SK-N-MC (cell line): Measurements from ENCODE around the gene C1QTNF4.

Experiments
- DNase-seq: peaks from one replicate; pipeline ENCODE4 v3.0.0-alpha.2; 2011; ENCODE audit warnings: low read depth, low spot score
- H3K27ac ChIP-seq: fragments of 200-600 bp; sonication (generic); 2 replicates; pipeline ENCODE4 v1.5.1; 2016; ENCODE audit warnings: mixed run types
- H3K36me3 ChIP-seq: fragments of 200-600 bp; sonication (generic); 2 replicates; pipeline ENCODE4 v1.6.1; 2017; ENCODE audit warnings: antibody characterized with exemption, low read length, mixed read lengths; ENCODE audit not compliant: insufficient read depth
- H3K4me3 ChIP-seq: fragments of 200-600 bp; sonication (generic); 2 replicates; pipeline ENCODE4 v1.5.1; 2016
- H3K9ac ChIP-seq: fragments of 200-600 bp; sonication (generic); 2 replicates; pipeline ENCODE4 v1.8.0; 2017; ENCODE audit warnings: mixed run types, mixed read lengths; ENCODE audit not compliant: insufficient read length
- H3K9me3 ChIP-seq: fragments of 200-600 bp; sonication (generic); 2 replicates; pipeline ENCODE4 v1.6.1; 2017; ENCODE audit warnings: low read depth, mild to moderate bottlenecking, antibody characterized with exemption, low read length, moderate library complexity, mixed read lengths
- EZH2 ChIP-seq: fragments of 200-600 bp; sonication (generic); IDR thresholded peaks from one replicate; pipeline ENCODE4 v1.6.1; 2017; ENCODE audit warnings: antibody characterized with exemption
- FOXP2 ChIP-seq: optimal IDR thresholded peaks from 2 replicates; pipeline ENCODE3; 2011; ENCODE audit warnings: mild to moderate bottlenecking, moderate library complexity; ENCODE audit not compliant: insufficient read depth; ENCODE audit errors: extremely low read length, control extremely low read depth
- POLR2AphosphoS5 ChIP-seq: IDR thresholded peaks from 2 replicates; pipeline ENCODE4 v1.6.1; 2012; ENCODE audit warnings: mild to moderate bottlenecking, low read depth, low read length, borderline replicate concordance

The C1QTNF4 gene

DNA sequence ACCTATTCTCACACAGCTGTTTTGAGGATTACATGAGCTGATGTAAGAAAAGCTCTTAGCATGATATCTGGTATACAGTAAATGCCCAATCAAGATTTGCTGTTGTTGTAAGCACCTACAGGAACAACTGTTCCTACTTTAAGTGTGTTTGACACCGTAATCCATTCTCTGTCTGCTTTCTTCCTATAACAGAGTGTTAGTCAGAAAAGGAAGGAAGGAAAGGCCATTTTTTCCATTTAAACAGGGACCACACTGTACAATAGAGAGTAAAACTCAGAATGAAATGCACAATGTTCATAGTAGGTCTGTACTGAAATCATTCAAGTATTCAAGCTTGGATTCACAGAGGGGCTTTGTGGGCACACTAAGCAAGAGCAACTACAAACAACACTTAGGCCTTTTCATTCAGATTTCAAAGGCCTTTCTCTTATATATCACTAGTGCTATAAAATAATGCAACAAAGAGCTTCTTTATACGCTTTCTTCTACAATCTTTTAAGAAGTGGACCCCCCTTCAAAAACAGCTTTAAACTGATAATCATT lies 26.7 kb upstream of the C1QTNF4 start:
- no peak for TF ChIP-seq EZH2
- TF ChIP-seq FOXP2 = no peak
- no peak for TF ChIP-seq POLR2AphosphoS5
- Histone ChIP-seq H3K9me3 (no peaks in the 10 kb centered on the region), H3K4me3 (no peak overlapping the region), H3K36me3 (peaks cover 64% of the 10 kb centered on the region), H3K27ac (no peak overlapping the region), H3K9ac (no peak overlapping the region)
- no peak for DNase-seq

DNA sequence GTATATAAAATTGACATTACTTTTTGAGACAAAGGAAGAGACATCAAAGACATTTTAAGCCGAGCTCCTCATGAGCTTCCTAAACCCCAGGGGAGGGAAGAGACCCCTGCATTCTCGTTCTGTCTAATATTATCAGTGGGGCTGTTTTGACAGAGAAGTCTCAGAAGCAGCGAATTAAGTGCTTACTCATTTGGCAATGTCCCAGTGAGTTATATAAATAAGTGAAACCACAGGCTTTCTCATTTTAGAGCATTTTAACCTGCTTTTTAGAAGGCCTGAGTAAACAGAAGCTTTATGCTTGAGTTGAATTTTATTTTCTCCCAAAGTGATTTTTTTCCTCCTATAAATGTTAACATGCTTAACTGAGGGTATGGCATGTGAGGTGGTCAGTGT lies 23.2 kb upstream of the C1QTNF4 start:
- Histone ChIP-seq H3K9me3 (no peaks in the 10 kb centered on the region), H3K4me3 (no peak overlapping the region), H3K9ac (no peak overlapping the region), H3K27ac (peak overlapping the region; percentile 19; the same call in 1 of the 2 replicates), H3K36me3 (peaks cover 44% of the 10 kb centered on the region)
- no peak for DNase-seq
- TF ChIP-seq POLR2AphosphoS5 = no peak
- TF ChIP-seq FOXP2 = no peak
- TF ChIP-seq EZH2 = no peak

DNA sequence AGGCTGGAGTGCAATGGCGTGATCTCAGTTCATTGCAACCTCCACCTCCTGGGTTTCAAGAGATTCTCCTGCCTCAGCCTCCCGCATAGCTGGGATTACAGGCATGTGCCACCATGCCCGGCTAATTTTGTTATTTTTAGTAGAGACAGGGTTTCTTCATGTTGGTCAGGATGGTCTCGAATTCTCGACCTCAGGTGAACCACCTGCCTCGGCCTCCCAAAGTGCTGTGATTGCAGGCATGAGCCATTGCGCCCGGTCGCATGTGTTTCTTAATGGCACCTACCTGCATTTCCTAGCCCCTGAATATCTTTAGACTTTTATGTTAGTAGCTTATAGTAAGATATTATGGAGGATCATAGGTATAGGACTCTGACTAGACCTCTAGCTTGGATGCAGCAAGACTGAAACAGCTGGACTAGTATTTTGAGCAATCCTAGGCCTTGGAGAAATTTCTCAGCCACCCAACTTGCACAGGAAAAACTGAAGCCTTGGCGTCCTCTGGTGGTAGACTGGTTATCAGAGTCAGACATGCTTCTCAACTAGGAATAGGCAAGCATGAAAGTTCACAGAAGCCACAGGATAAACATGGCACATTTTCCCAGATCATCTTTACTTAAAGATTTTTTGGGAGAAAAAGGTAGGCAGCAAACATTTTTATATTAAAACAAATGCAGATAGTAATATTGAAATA lies 22.7 kb upstream of the C1QTNF4 start:
- Histone ChIP-seq H3K9me3 (no peaks in the 10 kb centered on the region), H3K27ac (no peak overlapping the region), H3K36me3 (peaks cover 39% of the 10 kb centered on the region), H3K4me3 (no peak overlapping the region), H3K9ac (no peak overlapping the region)
- DNase-seq = no peak
- TF ChIP-seq POLR2AphosphoS5 (no peak), FOXP2 (no peak), EZH2 (no peak)

DNA sequence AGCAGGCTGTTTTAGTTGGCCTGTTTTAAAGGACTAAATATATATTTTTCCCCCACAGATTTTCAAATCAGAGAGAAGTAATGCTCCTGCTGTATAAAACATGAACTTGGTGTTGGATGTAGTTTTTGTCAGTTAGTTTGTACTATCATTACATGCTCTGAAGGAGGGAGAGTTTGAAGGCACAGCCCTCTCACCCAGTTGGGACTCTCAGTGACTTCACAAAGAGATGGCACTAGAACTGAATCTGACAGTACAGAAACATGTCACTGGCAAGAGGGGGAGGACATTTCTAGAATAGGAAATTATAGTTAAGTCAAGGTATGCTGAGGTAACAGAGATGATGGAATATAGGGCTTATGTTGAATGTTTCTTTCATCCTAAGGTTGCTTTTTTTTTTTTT lies 21.0 kb upstream of the C1QTNF4 start:
- peaks cover 25% of the 10 kb centered on the region for H3K36me3 ChIP-seq
- H3K9ac ChIP-seq = no peak overlapping the region
- no peak overlapping the region for H3K4me3 ChIP-seq
- TF ChIP-seq FOXP2 (no peak), POLR2AphosphoS5 (no peak), EZH2 (no peak)
- no peaks in the 10 kb centered on the region for H3K9me3 ChIP-seq
- DNase-seq = no peak
- H3K27ac ChIP-seq = no peak overlapping the region

DNA sequence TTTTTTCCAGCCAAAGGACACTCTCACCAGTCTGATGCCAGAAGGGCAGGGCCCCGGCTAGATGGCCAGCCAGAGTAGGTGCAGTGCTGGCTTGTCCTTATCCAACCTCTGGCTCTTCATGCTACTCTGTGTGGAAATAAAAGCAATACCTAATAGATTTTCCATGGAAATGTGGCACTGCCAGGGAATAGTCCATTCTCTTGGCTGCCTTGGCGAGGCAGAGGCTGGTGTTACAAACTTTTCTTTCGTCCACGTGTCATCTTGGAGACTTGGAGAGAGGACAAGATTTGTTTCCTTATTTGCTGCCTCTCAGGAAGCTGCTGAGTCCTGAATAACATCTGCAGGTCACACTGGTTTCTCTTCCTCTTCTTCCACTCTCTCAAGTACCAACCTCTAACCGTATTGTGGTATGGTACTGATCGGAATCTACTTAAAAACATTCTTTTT lies 17.2 kb upstream of the C1QTNF4 start:
- Histone ChIP-seq H3K36me3 (no peaks in the 10 kb centered on the region; the same call in 1 of the 2 replicates), H3K4me3 (no peak overlapping the region), H3K27ac (no peak overlapping the region), H3K9me3 (no peaks in the 10 kb centered on the region), H3K9ac (no peak overlapping the region)
- DNase-seq = no peak
- no peak for TF ChIP-seq EZH2
- no peak for TF ChIP-seq FOXP2
- TF ChIP-seq POLR2AphosphoS5 = no peak

DNA sequence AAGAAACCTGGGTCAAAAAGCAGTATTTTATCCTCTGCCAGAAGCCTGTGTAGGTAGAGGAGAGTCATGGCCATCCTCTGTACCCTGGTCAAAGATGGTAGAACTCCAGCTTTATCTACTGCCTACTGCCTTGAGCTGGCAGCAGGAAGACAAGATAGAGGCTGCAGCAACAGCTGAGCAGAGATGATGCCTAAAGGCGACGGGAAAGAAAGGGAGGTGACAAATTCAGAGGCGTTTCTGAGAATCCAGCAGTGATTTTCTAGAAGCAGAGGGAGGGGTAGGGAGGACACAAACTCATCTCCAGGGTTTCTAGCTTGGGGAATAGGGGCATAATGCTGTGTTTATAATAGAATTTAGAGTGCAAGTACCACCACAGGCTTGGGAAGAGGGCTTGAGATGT lies 15.5 kb upstream of the C1QTNF4 start:
- TF ChIP-seq EZH2 (no peak), POLR2AphosphoS5 (no peak), FOXP2 (no peak)
- no peaks in the 10 kb centered on the region for H3K36me3 ChIP-seq
- H3K27ac ChIP-seq = no peak overlapping the region
- H3K4me3 ChIP-seq = no peak overlapping the region
- no peak overlapping the region for H3K9ac ChIP-seq
- H3K9me3 ChIP-seq = no peaks in the 10 kb centered on the region
- no peak for DNase-seq

DNA sequence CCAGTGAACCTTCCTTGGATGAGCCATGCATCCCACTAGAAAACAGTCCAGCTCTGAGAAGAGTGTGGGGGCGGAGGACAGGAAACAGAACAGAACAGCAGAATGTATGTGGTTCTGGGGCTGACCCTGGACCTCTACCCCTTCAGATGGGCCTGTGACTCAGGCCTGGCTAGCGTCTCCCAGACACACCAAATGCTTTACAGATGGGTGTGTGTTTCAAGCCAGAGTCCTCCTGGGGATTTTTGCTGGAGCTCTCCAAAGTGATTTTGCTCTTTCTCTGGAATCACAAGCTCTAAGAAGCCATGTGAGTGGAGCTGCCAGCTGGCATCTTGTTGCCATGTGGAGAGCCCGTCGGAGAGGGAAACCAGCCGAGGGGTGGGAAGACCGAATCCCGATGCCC lies 13.2 kb upstream of the C1QTNF4 start:
- Histone ChIP-seq H3K36me3 (no peaks in the 10 kb centered on the region), H3K9ac (no peak overlapping the region), H3K4me3 (no peak overlapping the region), H3K27ac (no peak overlapping the region), H3K9me3 (no peaks in the 10 kb centered on the region)
- TF ChIP-seq FOXP2 (no peak), POLR2AphosphoS5 (no peak)
- DNase-seq = no peak

DNA sequence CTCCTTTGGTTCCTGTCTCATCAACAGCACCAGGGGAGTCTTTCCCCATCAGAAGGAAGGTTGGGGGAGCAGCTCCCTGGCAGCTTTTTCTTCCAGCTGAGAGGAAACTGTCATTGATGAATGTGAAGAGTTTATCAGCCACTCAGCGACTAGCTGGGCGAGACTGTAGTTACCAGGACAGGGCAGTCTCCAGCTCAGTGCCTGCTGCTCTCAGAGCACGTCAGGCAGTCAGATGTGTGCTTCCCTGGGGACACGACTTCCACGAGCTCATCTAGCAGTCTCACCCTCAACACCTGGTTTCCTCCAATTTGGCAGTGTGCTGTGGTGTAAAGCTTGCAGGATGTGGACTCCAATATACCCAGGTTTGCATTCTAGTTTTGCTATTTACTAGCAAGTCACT lies 12.5 kb upstream of the C1QTNF4 start:
- DNase-seq = no peak
- Histone ChIP-seq H3K9ac (no peak overlapping the region), H3K9me3 (no peaks in the 10 kb centered on the region), H3K4me3 (no peak overlapping the region), H3K36me3 (no peaks in the 10 kb centered on the region), H3K27ac (no peak overlapping the region)
- TF ChIP-seq FOXP2 = no peak
- TF ChIP-seq EZH2 = no peak
- TF ChIP-seq POLR2AphosphoS5 = no peak

DNA sequence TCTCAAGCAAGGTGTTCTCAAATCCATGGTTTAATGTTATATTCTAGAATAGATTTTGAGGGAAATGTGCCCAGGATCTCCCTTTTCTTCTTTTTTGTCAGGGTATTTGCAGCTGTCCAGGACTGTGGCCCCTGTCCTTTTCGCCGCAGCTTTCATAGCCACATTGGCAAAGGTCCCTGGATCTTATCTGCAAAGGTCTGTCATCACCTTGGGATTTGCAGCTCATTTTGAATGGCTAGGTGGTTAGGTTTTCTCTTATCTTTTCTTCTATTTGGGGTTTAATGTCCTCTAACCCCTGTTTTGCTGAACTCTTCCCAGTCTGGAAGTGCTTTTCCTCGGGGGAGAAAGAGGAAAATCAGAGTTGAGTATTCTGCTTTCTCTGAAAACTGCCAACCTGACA lies 11.7 kb upstream of the C1QTNF4 start:
- no peaks in the 10 kb centered on the region for H3K36me3 ChIP-seq
- DNase-seq = no peak
- no peak overlapping the region for H3K27ac ChIP-seq
- TF ChIP-seq POLR2AphosphoS5 (no peak), EZH2 (no peak), FOXP2 (no peak)
- no peak overlapping the region for H3K9ac ChIP-seq
- no peaks in the 10 kb centered on the region for H3K9me3 ChIP-seq
- H3K4me3 ChIP-seq = no peak overlapping the region
